SK-N-MC (cell line): ENCODE measurements around the gene LTB4R.

Experiments used
- EZH2 ChIP-seq: fragments of 200-600 bp; sonication (generic); IDR thresholded peaks from one replicate; pipeline ENCODE4 v1.6.1; 2017; ENCODE audit warnings: antibody characterized with exemption
- FOXP2 ChIP-seq: optimal IDR thresholded peaks from 2 replicates; pipeline ENCODE3; 2011; ENCODE audit warnings: mild to moderate bottlenecking, moderate library complexity; ENCODE audit not compliant: insufficient read depth; ENCODE audit errors: extremely low read length, control extremely low read depth
- POLR2AphosphoS5 ChIP-seq: IDR thresholded peaks from 2 replicates; pipeline ENCODE4 v1.6.1; 2012; ENCODE audit warnings: mild to moderate bottlenecking, low read depth, low read length, borderline replicate concordance

- no peak for TF ChIP-seq POLR2AphosphoS5
- no peak for TF ChIP-seq EZH2
- TF ChIP-seq FOXP2, result no peak
Observed at GRCh38 chr14:24280797-24281460, 30.4 kb upstream of the LTB4R start.
